Activated naive CD4-positive, alpha-beta T cell treated with anti-CD3 and anti-CD28 coated beads, Interleukin-2, amount 10 ng/mL, durations not matched to agents 7 days and 5 days (primary cell): Measurements from ENCODE around the gene C8G.

Experiments
- CTCF ChIA-PET: fragments of 350-600 bp; sonication (Branson Sonifier 250); formaldehyde crosslinking; loops from one replicate; lab custom pipeline; 2021; ENCODE audit warnings: antibody characterized with exemption; lab: Charles Lee
- DNase-seq: peaks from one replicate; pipeline ENCODE4 v3.0.0-alpha.2; 2020
- H3K27ac Mint-ChIP-seq: one replicate; pipeline ENCODE4 v1.8.0; 2021; ENCODE audit warnings: mild to moderate bottlenecking, moderate library complexity, mixed read lengths
- H3K27me3 Mint-ChIP-seq: one replicate; pipeline ENCODE4 v1.8.0; 2021; ENCODE audit warnings: mild to moderate bottlenecking, mixed read lengths
- H3K36me3 Mint-ChIP-seq: one replicate; pipeline ENCODE4 v1.8.0; 2021; ENCODE audit warnings: mixed read lengths
- H3K4me1 Mint-ChIP-seq: one replicate; pipeline ENCODE4 v1.8.0; 2021; ENCODE audit warnings: mixed read lengths
- H3K4me3 Mint-ChIP-seq: one replicate; pipeline ENCODE4 v1.8.0; 2021; ENCODE audit warnings: mild to moderate bottlenecking, moderate library complexity, mixed read lengths
- H3K9me3 Mint-ChIP-seq: one replicate; pipeline ENCODE4 v1.8.0; 2021; ENCODE audit warnings: mixed read lengths

C8G gene

DNA sequence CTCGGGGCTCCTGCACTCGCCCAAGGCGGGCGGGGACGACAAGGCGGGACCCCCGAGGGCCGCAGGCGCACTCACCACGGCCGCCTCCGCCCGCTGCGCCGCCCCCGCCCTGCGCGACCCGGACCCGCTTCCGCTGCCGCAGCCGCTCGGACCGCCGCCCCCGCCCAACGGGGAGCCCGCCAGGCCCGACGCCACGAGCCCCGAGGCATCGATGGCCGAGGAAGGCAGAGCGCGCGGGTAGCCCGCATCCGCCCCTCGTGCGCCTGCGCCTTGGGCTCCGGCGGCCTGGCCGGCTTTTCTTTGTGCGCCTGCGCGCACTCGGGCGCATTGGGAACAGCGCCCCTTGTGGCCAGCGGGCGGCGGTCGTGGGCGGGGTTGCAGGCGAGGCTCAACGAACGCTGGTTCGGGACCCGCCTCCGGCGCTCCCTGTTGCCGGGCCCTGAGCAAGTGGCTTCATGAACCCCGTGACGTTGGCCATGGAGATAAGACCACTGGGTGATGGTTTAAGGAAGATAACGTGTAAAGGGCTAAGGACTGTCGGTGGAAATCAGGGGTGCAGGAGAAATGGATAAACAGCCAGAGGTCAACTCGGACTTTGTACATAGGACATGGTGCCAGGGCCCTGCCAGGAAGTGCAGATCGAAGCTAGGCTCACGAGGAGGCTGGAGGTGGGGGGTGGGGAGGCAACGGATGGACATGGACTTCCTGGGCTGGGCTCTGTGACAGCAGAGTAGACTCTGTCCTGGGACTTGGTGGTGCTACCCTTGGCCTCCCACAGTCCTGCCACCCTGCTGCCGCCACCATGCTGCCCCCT is at the start of gene C8G, which contains the start of gene FBXW5:
Gene C8G, plus strand, starts transcription at position 725 of the 814 bp plus-strand sequence. Its CDS starts 78 bp downstream, at position 803.
Gene FBXW5, minus strand, starts transcription at position 220 of the 814 bp plus-strand sequence. CDS start 655 bp downstream, outside the sequence.
- CTCF ChIA-PET = interaction anchor here (0.9 to 1.2 kb wide), 4 partner anchors 85 to 100 kb away, joined by 3 to 5 read pairs (median 3); no protein-coding TSS in a partner anchor
- Mint-ChIP-seq H3K36me3 (peaks cover 10% of the 10 kb centered on the region), H3K4me1 (peaks cover 26% of the 10 kb centered on the region), H3K9me3 (no peaks in the 10 kb centered on the region), H3K4me3 (peak within 1 kb of the TSS; percentile 82), H3K27me3 (no peaks in the 10 kb centered on the region), H3K27ac (peak within 1 kb of the TSS; percentile 90)
- peak; percentile 94 for DNase-seq

DNA sequence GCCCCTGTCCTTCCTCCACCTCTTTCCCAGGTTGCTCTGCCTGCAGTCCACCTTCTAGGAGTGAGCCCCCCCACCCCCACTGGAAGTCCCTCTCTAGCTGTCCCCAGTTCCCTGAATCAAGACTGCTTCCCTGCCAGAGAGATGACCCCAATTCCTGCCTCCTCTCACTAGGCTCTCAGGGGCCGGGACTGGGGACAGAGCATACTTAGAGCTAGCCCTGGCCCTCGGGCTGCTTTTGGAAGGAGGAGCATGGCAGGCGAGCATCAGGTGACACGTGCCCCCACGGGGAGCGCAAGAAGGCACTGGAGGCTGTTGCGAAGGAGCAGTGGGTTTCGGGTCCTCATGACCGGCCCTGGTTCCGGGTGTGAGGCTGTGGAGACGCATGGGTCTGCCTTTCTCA is 49.0 kb upstream of the C8G start:
- Mint-ChIP-seq H3K36me3 (peaks cover 31% of the 10 kb centered on the region), H3K4me1 (peaks cover 24% of the 10 kb centered on the region)

GRCh38 chr9:136898483-136899100 is 46.5 kb upstream of the C8G start:
- Mint-ChIP-seq H3K27ac (no peak overlapping the region), H3K4me1 (peaks cover 45% of the 10 kb centered on the region), H3K4me3 (no peak overlapping the region), H3K36me3 (peaks cover 43% of the 10 kb centered on the region), H3K9me3 (no peaks in the 10 kb centered on the region), H3K27me3 (no peaks in the 10 kb centered on the region)
- CTCF ChIA-PET = no interaction called here
- DNase-seq = no peak

More for the DNA sequence above, 49.0 kb upstream of the C8G start:
- DNase-seq = no peak
- Mint-ChIP-seq H3K27me3 (no peaks in the 10 kb centered on the region), H3K4me3 (no peak overlapping the region), H3K27ac (no peak overlapping the region), H3K9me3 (no peaks in the 10 kb centered on the region)
- CTCF ChIA-PET = no interaction called here

DNA sequence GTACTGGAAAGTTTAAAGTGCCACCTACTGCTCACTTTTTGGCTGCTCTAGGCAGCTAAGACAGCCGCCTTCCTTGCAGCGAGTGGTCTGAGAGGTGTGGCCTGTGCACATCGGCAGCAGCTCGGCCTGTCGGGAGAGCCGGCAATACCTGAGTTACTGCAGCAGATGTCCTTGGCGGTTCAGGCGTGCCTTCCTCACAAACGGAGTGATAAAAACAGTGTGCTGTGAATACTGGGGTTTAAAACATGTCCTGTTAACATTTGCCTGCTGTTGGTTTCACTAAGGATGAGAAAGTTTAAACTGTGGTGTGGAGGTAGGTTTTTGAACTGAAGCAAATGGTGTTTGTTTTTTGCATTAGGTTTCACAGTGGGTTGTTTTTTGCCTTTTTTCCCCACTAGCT is 45.8 kb upstream of the C8G start:
- peaks cover 45% of the 10 kb centered on the region for H3K4me1 Mint-ChIP-seq
- H3K4me3 Mint-ChIP-seq = no peak overlapping the region
- DNase-seq = no peak
- CTCF ChIA-PET = no interaction called here
- peak overlapping the region; percentile 68 for H3K27ac Mint-ChIP-seq
- H3K9me3 Mint-ChIP-seq = no peaks in the 10 kb centered on the region
- no peaks in the 10 kb centered on the region for H3K27me3 Mint-ChIP-seq
- H3K36me3 Mint-ChIP-seq = peaks cover 42% of the 10 kb centered on the region

DNA sequence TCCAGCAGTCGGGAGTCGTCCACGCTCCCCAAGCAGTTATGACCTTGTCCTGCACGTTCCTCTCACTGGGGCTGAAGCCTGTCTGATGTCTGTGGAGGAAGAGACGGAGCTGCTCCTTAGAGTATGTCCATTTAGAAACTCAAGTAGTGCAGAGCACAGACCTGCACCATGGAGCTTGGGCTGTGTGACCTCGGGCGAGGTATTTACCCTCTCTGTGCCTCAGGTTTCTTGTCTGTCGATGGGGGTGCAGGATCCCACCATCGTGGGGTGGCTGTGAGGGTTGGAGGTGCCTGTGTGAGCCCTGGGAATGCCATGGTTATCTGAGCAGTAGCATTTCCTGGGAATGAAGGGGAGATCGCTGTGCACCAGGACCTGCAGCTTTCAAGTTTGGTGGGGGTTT is 44.5 kb upstream of the C8G start:
- no peaks in the 10 kb centered on the region for H3K9me3 Mint-ChIP-seq
- no peak for DNase-seq
- peaks cover 45% of the 10 kb centered on the region for H3K4me1 Mint-ChIP-seq
- H3K27me3 Mint-ChIP-seq = no peaks in the 10 kb centered on the region
- CTCF ChIA-PET = interaction anchor here (0.7 kb wide), 1 partner anchor 18 kb away, joined by 5 read pairs; no protein-coding TSS in a partner anchor
- peaks cover 39% of the 10 kb centered on the region for H3K36me3 Mint-ChIP-seq
- H3K27ac Mint-ChIP-seq = peak overlapping the region; percentile 30
- no peak overlapping the region for H3K4me3 Mint-ChIP-seq

DNA sequence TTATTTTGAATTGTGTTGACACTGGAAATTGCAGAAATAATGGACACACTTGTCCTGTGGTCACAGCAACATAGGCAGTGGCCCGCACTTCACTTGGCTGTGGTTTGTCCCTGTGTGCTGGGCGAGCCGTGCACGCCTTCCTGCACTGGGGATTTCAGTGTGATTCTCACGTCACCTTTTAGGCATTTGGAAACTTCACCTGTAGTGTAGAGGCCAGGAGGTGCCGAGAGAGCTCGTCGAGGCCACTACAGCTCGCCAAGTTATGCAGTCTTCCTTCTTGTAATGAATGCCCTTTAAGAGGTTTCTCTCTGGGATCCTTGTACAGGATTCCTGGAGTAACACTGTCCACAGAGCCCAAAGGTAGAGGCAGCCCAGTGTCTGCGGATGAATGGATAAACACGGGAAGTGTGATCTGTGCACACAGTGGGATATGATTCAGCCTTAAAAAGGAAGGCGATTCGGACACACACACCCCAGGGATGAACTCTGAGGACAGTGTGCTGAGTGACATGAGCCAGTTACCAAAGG is 44.0 kb upstream of the C8G start:
- Mint-ChIP-seq H3K4me3 (no peak overlapping the region), H3K36me3 (peaks cover 40% of the 10 kb centered on the region), H3K27me3 (no peaks in the 10 kb centered on the region), H3K9me3 (no peaks in the 10 kb centered on the region), H3K27ac (peak overlapping the region; percentile 96), H3K4me1 (peaks cover 45% of the 10 kb centered on the region)
- no peak for DNase-seq
- CTCF ChIA-PET = interaction anchor here (0.7 to 1.6 kb wide), 3 partner anchors 19 to 107 kb away, joined by 5 to 7 read pairs (median 6); no protein-coding TSS in a partner anchor

GRCh38 chr9:136901516-136902258 is 43.4 kb upstream of the C8G start:
- CTCF ChIA-PET = interaction anchor here (0.7 to 2.1 kb wide), 5 partner anchors 20 to 115 kb away, joined by 3 to 8 read pairs (median 6); partner anchors contain the start of gene AJM1
- no peaks in the 10 kb centered on the region for H3K9me3 Mint-ChIP-seq
- peak; percentile 82 for DNase-seq
- H3K27ac Mint-ChIP-seq = peak overlapping the region; percentile 96
- peaks cover 44% of the 10 kb centered on the region for H3K36me3 Mint-ChIP-seq
- H3K4me3 Mint-ChIP-seq = peak overlapping the region; percentile 24
- no peaks in the 10 kb centered on the region for H3K27me3 Mint-ChIP-seq
- H3K4me1 Mint-ChIP-seq = peaks cover 45% of the 10 kb centered on the region

GRCh38 chr9:136902259-136902821 is 42.7 kb upstream of the C8G start:
- DNase-seq = peak; percentile 84
- Mint-ChIP-seq H3K36me3 (peaks cover 45% of the 10 kb centered on the region), H3K27ac (peak overlapping the region; percentile 96), H3K9me3 (no peaks in the 10 kb centered on the region), H3K4me3 (peak overlapping the region; percentile 26), H3K27me3 (no peaks in the 10 kb centered on the region), H3K4me1 (peaks cover 40% of the 10 kb centered on the region)
- CTCF ChIA-PET = interaction anchor here (0.7 to 2.1 kb wide), 5 partner anchors 20 to 116 kb away, joined by 3 to 8 read pairs (median 6); partner anchors contain the start of gene AJM1

DNA sequence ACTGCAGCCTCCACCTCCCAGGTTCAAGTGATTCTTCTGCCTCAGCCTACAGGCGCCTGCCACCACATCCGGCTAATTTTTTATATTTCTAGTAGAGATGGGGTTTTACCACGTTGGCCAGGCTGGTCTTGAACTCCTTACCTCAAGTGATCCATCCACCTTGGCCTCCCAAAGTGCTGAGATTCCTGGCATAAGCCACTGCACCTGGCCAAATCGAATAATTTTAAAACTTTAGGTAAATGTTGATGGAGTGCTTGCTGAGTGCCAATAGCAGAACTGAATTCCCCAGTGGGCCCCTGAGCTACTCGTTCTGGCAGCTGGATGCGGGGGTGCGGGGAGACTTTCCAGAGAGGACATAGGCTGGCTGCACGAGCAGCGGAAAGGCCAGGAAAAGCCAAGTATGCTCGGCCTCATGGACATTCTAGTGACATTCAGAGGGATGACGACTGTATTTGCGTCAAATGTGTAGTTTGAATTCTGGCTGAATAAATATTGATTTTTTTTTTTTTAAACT is 41.9 kb upstream of the C8G start:
- no peaks in the 10 kb centered on the region for H3K9me3 Mint-ChIP-seq
- H3K27me3 Mint-ChIP-seq = no peaks in the 10 kb centered on the region
- CTCF ChIA-PET = interaction anchor here (1.3 to 2.1 kb wide), 3 partner anchors 21 to 61 kb away, joined by 3 to 8 read pairs (median 7); partner anchors contain the start of gene AJM1
- peak overlapping the region; percentile 96 for H3K27ac Mint-ChIP-seq
- DNase-seq = no peak
- no peak overlapping the region for H3K4me3 Mint-ChIP-seq
- H3K36me3 Mint-ChIP-seq = peaks cover 48% of the 10 kb centered on the region
- H3K4me1 Mint-ChIP-seq = peaks cover 40% of the 10 kb centered on the region

GRCh38 chr9:136906266-136906665 is 38.8 kb upstream of the C8G start:
- Mint-ChIP-seq H3K27me3 (no peaks in the 10 kb centered on the region), H3K27ac (peak overlapping the region; percentile 19), H3K36me3 (peaks cover 47% of the 10 kb centered on the region), H3K4me3 (no peak overlapping the region), H3K4me1 (peaks cover 21% of the 10 kb centered on the region), H3K9me3 (no peaks in the 10 kb centered on the region)
- DNase-seq = no peak
- CTCF ChIA-PET = no interaction called here

DNA sequence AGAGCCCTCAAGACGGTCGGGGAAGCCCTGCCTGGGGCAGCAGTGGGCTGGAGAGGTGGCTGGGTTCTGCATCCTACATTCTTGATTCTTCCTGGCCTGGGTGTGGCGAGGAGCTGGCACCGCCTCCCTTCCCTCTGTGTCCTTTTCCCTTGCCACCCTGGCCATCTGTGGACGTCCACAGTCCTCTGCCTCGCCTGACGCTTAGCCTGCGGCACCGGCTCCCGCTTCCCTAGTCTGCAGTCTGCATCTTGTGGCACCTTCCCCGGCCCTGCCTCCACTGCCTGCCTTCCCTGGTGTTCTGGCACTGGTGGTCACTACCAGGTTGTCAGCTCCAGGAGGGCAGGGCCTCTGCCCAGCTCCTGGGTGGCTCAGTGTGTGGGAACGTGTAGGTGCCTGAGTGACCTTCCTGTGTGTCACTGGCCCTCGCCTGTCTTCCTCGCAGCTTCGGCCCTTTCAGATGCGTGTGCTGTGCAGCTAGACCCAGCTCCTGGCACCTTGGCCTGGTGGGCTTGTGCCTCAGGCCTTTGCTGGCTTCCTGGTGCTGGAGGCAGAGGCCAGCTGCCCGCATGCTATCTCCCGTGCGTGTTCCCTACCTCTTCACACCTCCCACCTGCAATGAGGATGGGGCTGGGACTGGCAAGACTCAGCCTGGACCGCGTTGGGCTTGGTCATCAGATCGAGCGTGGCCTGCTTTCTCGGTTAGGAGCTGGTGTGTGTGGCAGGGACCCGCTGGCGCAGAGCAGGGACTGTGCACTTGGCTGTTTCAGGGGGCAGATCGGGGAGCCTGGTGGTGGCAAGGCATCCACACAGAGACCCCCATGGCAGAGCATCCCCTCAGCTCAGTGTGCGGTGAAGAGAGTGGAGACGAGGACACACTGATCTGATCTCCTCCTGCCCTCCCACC is 37.8 kb upstream of the C8G start:
- Mint-ChIP-seq H3K36me3 (peaks cover 40% of the 10 kb centered on the region), H3K9me3 (no peaks in the 10 kb centered on the region), H3K4me3 (no peak overlapping the region), H3K4me1 (peaks cover 11% of the 10 kb centered on the region), H3K27me3 (no peaks in the 10 kb centered on the region), H3K27ac (no peak overlapping the region)
- CTCF ChIA-PET = no interaction called here
- DNase-seq = no peak

- peak overlapping the region; percentile 72 for H3K27ac Mint-ChIP-seq
- no peak overlapping the region for H3K4me3 Mint-ChIP-seq
- no peaks in the 10 kb centered on the region for H3K4me1 Mint-ChIP-seq
- no peaks in the 10 kb centered on the region for H3K9me3 Mint-ChIP-seq
- no peaks in the 10 kb centered on the region for H3K27me3 Mint-ChIP-seq
- DNase-seq = no peak
- CTCF ChIA-PET = interaction anchor here (0.7 to 1.0 kb wide), 2 partner anchors 10 to 17 kb away, joined by 3 read pairs; no protein-coding TSS in a partner anchor
- H3K36me3 Mint-ChIP-seq = peaks cover 36% of the 10 kb centered on the region
These were observed 34.7 kb upstream of the C8G start for GRCh38 chr9:136910197-136910900.
